DMS153 (cell line): ENCODE measurements around the gene B4GALNT3.

Source experiments
- DNase-seq: peaks from one replicate; lab custom pipeline; 2025; lab: John Stamatoyannopoulos, UW

Gene B4GALNT3

DNA sequence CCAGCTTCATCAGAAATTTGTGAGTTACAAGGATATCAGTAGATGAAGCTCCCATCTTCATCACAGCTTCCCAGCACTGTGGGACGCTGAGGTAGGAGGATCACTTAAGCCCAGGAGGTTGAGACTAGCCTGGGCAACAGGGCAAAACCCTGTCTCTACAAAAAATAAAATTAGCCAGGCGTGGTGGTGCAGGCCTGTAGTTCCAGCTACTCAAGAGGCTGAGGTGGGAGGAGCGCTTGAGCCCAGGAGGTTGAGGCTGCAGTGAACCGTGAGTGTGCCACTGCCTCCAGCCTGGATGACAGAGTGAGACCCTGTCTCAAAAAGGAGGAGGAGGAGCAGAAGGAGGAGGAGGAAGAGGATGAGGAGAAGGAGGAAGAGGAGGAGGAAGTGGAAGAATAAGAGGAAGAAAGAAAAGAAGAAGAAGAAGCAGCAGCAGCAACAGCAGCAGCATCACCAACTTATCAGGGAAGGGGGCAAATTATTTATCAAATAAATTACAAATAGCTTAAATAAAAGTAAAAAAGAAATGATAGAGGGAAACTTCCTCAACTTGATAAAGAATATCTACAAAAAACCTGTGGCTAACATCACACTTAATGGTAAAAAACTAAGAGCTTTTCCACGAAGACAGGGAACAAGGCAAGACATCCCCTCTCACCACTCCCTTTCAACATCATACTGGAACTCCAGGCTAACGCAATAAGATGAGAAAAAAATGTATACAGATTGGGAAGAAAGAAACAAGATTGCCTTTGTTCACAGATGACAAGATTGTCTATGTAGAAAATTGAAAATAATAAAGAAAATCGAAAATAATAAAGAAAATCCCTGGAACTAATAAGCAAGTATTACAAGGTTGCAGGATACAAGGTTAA lies 133.9 kb downstream of the B4GALNT3 start:
- no peak for DNase-seq

DNA sequence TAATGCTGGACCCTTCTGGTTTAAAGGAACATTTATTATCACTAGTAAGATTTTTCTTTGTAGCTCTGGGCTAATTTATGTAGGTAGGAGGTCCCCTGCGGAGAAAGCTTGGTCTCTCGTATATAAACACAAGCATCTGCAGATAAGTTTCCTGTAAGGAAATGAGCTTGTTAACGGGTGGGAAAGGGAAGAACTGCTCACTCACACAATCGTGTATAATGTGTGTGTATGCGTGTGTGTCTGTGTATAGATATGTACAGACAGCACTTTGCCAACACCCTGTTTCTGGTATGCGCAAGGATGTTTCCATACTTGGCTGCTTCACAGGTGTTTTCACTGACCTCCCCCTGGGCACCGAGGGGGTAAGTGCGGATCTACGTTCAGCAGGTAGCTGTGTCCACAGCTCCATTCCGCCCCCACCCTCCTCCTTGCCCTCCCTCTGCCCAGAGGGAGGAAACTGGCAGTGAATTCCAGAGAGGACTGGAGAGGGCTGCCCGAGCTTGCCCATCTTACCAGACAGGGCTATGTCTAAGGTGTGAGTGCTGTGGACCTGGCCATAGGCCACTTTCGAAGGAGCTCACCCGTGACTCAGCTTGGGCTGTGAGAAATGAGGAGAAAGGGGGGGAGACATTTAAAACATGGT lies 138.3 kb downstream of the B4GALNT3 start:
- no peak for DNase-seq

DNA sequence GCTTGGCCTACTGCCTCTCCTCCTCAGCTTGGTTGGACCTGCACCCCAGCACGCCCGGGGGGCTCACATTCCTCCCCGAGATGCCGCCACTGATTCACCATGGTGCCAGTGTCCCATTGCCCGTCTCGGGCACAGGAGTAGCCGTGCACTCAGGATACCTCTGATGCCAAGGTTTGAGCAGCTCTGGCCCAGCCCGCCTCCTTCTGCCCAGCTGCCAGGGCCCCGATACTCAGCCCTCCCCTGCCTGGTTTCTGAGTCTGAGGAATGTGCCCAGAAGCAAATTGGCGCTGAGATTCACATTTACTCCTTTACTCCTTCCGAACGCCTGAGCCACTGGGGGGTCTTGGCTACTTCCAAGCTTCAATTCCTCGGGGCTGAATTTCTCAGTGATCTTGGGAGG lies 140.0 kb downstream of the B4GALNT3 start:
- no peak for DNase-seq

- DNase-seq = no peak
These were observed 142.4 kb downstream of the B4GALNT3 start for GRCh38 chr12:601976-602699.

- no peak for DNase-seq
These were observed 142.9 kb downstream of the B4GALNT3 start for GRCh38 chr12:602700-603068.

DNA sequence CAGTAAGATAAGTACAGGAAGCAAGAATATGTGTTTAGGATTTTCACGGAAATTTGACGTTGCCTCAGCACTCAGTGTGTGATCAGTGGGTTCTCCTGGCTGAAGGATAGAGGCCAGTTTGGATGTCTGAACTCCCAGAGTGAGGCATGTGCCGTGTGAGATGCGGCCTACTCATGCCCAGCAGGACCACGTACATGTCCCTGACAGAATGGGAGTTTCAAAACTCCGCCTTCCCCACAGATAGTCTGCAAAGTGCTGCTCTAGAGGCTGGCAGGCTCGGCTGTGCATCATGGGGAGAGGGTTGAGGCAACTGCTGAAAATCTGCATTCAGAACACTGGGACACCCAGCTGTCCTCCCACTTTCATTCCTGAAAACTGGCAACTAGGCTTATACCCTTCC lies 145.2 kb downstream of the B4GALNT3 start:
- DNase-seq = no peak

DNA sequence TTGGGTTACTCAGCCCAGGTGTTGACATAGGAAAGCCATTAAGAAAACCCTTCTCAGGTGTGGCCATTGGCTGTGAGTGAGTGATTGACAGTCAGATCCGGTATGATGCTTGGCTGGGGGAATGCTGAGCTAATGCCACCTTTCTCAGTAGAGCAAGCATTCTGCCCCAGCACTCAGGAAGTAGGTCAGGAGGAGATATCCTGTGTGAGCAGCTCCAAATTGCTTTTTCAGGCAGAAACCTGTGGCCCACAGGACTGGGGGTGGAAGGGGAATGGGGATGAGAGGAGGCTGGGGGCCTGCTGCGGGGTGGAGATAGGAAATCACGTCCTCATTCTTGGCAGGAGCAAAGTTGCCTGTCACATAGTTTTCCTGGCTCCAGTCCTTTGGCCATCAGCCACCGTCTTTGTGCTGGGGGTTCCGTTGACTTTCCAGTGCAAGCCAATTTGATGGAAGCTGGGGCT lies 147.8 kb downstream of the B4GALNT3 start:
- no peak for DNase-seq

DNA sequence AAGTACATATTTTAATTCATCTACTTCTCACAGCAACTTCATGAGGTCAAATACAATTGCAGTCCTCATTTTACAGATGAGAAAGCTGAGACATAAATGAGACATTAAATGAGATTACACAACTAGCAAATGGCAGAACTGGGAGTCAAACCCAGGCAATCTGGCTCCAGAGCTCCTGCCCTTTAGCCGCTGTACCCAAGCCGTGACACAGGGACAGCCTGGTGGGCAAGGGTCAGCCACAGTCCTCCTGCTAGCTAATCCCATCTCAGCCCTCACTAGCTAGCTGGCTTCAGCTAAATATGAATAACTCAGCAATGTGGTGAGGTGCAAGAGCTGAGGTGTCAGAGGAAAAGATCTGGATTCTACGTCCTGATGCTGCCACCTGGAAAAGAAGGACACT lies 148.7 kb downstream of the B4GALNT3 start:
- no peak for DNase-seq

GRCh38 chr12:608921-609320 lies 149.2 kb downstream of the B4GALNT3 start:
- no peak for DNase-seq

DNA sequence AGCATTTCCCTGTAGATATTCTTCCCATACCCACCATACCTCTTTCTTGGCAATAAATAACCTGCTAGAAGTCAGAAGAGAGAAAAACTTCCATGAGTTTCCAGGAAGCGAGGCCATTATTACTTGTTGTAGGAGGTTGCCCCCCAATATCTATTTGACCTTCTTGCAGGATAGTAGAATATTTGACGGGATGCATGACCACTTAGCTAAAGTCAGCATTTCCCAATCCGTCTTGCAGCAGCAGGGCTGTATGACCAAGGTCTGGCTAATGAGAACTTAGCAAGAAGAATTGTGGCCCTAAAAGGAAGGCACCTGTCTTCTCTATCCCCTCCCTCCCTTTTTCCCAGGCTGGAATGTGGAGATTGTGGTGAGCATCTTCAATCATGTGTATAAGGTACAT lies 152.0 kb downstream of the B4GALNT3 start:
- no peak for DNase-seq

DNA sequence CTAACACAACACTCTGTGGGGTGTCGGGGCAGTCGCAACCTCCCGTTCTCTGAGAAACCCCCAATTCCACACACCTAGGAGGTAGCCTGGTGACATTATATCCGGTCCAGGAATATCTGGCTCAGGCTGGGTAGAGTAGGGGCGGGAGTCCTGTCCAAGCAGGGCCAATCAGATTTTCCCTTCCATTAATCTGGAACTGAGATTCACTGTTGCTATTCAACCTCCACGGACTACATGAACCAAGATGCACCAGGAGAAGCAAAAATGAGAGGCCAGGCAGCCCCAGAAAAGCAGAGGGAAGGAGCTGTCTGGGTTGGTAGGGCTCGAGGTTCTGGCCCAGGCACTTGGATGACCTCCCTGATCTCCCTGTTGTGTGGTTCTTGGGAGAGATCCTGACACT lies 152.6 kb downstream of the B4GALNT3 start:
- no peak for DNase-seq

GRCh38 chr12:612886-613285 lies 153.1 kb downstream of the B4GALNT3 start:
- DNase-seq = no peak
